ENCODE data around the gene GREM2. TPM values are rescaled to one million over a fixed set of nuclear protein-coding genes. Genes with fewer than 3 reads are reported as not detected.

The GREM2 gene
- total and polyA plus RNA-seq, 2 of the 4 experiments (the other 2 are of a cell fraction): 3.0 to 14.2 TPM

DNA sequence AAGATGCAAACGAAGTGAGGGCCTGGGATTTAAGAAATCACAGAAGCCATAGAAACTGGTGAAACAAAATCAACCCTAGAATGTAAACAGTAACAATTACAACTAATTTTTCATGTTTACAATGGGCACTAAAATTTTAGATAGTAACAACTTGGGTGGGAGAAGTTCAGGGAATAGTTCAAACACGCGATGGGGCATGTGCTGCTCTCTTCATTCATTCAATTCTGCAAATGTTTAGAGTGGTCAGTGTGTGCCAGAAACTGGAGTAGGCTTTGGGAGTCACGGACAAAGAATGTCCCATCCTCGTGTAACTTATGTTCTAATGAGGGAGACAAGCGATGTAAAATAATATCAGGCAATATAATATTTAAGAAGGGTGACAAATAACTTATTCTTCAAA is 133.4 kb downstream of the GREM2 start:
- no TSS peak for BruUV-seq (replicated peaks)
- no peak overlapping the region for H3K4me2 ChIP-seq (ENCODE audit: low read depth, low read length)
- dilution Hi-C loops (cut with HindIII; ENCODE audit: low sequenced_read_pairs, unreplicated experiment): no loop called here
- no peak overlapping the region for H3K4ac ChIP-seq (ENCODE audit: low read depth, low read length)
- ChIA-PET CTCF (no interaction called here), POLR2A (ENCODE audit: unreplicated experiment) (no interaction called here)
- H2BK5ac ChIP-seq (ENCODE audit: low read depth, low read length, poor library complexity, severe bottlenecking): no peak overlapping the region
- no peak overlapping the region for H2BK15ac ChIP-seq (ENCODE audit: low read depth, low read length)
- H2BK120ac ChIP-seq (ENCODE audit: low read depth, low read length): no peak overlapping the region
- H2BK20ac ChIP-seq (ENCODE audit: low read depth, low read length): no peak overlapping the region
- H2AK5ac ChIP-seq (ENCODE audit: low read depth, low read length): no peak overlapping the region
- H4K5ac ChIP-seq (ENCODE audit: low read depth, low read length): no peak overlapping the region
- ATAC-seq (ENCODE audit: low read depth): no peak
- H3K9me3 ChIP-seq (ENCODE audit: control insufficient read depth, insufficient read depth, low read length): no peaks in the 10 kb centered on the region
- no peak overlapping the region for H3K9ac ChIP-seq (ENCODE audit: low read depth, low read length)
- no peak overlapping the region for H3K4me3 ChIP-seq (ENCODE audit: insufficient read depth, low read depth, low read length)
- H3K9me1 ChIP-seq (ENCODE audit: insufficient read depth, low read length): peaks cover 3% of the 10 kb centered on the region; the same call in 1 of the 2 replicates
- no CpG with 5 or more reads among the region's 6 CpGs for WGBS, 2 experiments (ENCODE audit: extremely low coverage in 2 of 2, insufficient read length in 1 of 2)
- H4K8ac ChIP-seq (ENCODE audit: low read depth in 2 of 2, low read length in 2 of 2): no peak overlapping the region
- DNase-seq: no peak
- intact Hi-C loops (cut with micrococcal nuclease): no loop called here
- no peaks in the 10 kb centered on the region for H4K20me1 ChIP-seq (ENCODE audit: insufficient read depth, low read length)
- H3K18ac ChIP-seq (ENCODE audit: low read depth, low read length): no peak overlapping the region
- peaks cover 4% of the 10 kb centered on the region for H3K36me3 ChIP-seq (ENCODE audit: control insufficient read depth, insufficient read depth, low read length)
- in situ Hi-C loops (cut with MboI; ENCODE audit: low sequenced_read_pairs): no loop called here
- H3K79me1 ChIP-seq (ENCODE audit: low read depth in 1 of 2, low read length in 2 of 2): no peaks in the 10 kb centered on the region
- no peak overlapping the region for H3K23ac ChIP-seq (ENCODE audit: low read depth, low read length)
- H2AK9ac ChIP-seq (replicated peaks; ENCODE audit: low read depth, low read length, poor library complexity): no peak overlapping the region
- H3K4me1 ChIP-seq (ENCODE audit: control insufficient read depth, insufficient read depth, low read length): no peaks in the 10 kb centered on the region
- no peaks in the 10 kb centered on the region for H3K27me3 ChIP-seq (ENCODE audit: control insufficient read depth, insufficient read depth, low read length)
- TF ChIP-seq SMC3 (IDR thresholded peaks at IDR 0.05; ENCODE audit: low read depth, low read length): no peak
- TF ChIP-seq MAZ (IDR thresholded peaks at IDR 0.05; ENCODE audit: borderline replicate concordance, low read depth, low read length): no peak
- no peak for TF ChIP-seq CEBPB (IDR thresholded peaks at IDR 0.05; ENCODE audit: low read depth, low read length)
- TF ChIP-seq BHLHE40 (IDR thresholded peaks at IDR 0.05; ENCODE audit: low read depth, low read length): no peak
- no peak for TF ChIP-seq RCOR1 (IDR thresholded peaks at IDR 0.05; ENCODE audit: insufficient replicate concordance, low read length)
- no peak for TF ChIP-seq RFX5 (IDR thresholded peaks at IDR 0.05; ENCODE audit: low read depth, low read length)
- no peak for TF ChIP-seq MAFK (IDR thresholded peaks at IDR 0.05; ENCODE audit: low read depth, low read length)
- no peak for TF ChIP-seq CHD1 (IDR thresholded peaks at IDR 0.05; ENCODE audit: low read depth, low read length)
- TF ChIP-seq, protein P1, sequence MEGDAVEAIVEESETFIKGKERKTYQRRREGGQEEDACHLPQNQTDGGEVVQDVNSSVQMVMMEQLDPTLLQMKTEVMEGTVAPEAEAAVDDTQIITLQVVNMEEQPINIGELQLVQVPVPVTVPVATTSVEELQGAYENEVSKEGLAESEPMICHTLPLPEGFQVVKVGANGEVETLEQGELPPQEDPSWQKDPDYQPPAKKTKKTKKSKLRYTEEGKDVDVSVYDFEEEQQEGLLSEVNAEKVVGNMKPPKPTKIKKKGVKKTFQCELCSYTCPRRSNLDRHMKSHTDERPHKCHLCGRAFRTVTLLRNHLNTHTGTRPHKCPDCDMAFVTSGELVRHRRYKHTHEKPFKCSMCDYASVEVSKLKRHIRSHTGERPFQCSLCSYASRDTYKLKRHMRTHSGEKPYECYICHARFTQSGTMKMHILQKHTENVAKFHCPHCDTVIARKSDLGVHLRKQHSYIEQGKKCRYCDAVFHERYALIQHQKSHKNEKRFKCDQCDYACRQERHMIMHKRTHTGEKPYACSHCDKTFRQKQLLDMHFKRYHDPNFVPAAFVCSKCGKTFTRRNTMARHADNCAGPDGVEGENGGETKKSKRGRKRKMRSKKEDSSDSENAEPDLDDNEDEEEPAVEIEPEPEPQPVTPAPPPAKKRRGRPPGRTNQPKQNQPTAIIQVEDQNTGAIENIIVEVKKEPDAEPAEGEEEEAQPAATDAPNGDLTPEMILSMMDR (conservative IDR thresholded peaks at IDR 0.05; ENCODE audit: low read depth, low read length): no peak
- H4K91ac ChIP-seq (ENCODE audit: insufficient read depth, low read depth, low read length): no peak overlapping the region
- no peak overlapping the region for H3K14ac ChIP-seq (replicated peaks; ENCODE audit: low read depth, low read length)
- H3K56ac ChIP-seq (ENCODE audit: extremely low read depth, insufficient read depth, low read length): no peak overlapping the region
- no peak overlapping the region for H2AFZ ChIP-seq (replicated peaks; ENCODE audit: low read length, poor library complexity)
- H3K27ac ChIP-seq (ENCODE audit: insufficient read depth, low read length): no peak overlapping the region

Data from IMR-90 (cell line).